Measurements from ENCODE around the gene KCNA2. TPM values are rescaled to one million over a fixed set of nuclear protein-coding genes. Genes with fewer than 3 reads are reported as not detected.

KCNA2 gene
- total RNA-seq, 2 donors from 2014 or later, result 0.76 TPM; not detected in 1

GRCh38 chr1:110612060-110612745, 6.0 kb upstream of the KCNA2 start:
- H3K27ac Mint-ChIP-seq, result no peak overlapping the region
- H3K9me3 Mint-ChIP-seq, result no peaks in the 10 kb centered on the region
- ATAC-seq (no peak), DNase-seq (ENCODE audit: low spot score in 2 of 2) (no peak)
- H3K36me3 Mint-ChIP-seq, result no peaks in the 10 kb centered on the region

- Mint-ChIP-seq H3K36me3 (no peaks in the 10 kb centered on the region), H3K9me3 (no peaks in the 10 kb centered on the region), H3K27ac (no peak overlapping the region)
- ATAC-seq, result no peak
- DNase-seq (ENCODE audit: low spot score in 2 of 2), result no peak
Observed at GRCh38 chr1:110610696-110611286, 4.6 kb upstream of the KCNA2 start.

GRCh38 chr1:110610084-110610483, 3.9 kb upstream of the KCNA2 start:
- DNase-seq (ENCODE audit: low spot score in 2 of 2), result no peak

GRCh38 chr1:110608247-110608646, 2.1 kb upstream of the KCNA2 start:
- H3K27ac Mint-ChIP-seq, result no peak overlapping the region
- no peak for ATAC-seq
- H3K36me3 Mint-ChIP-seq, result no peaks in the 10 kb centered on the region
- DNase-seq (ENCODE audit: low spot score in 2 of 2), result no peak
- H3K9me3 Mint-ChIP-seq, result no peaks in the 10 kb centered on the region

More at GRCh38 chr1:110610084-110610483, 3.9 kb upstream of the KCNA2 start:
- no peaks in the 10 kb centered on the region for H3K36me3 Mint-ChIP-seq
- H3K27ac Mint-ChIP-seq, result no peak overlapping the region
- no peaks in the 10 kb centered on the region for H3K9me3 Mint-ChIP-seq
- peak; percentile 48 to 81 for ATAC-seq

GRCh38 chr1:110607536-110608230, 1.5 kb upstream of the KCNA2 start:
- ATAC-seq (no peak), DNase-seq (ENCODE audit: low spot score in 2 of 2) (no peak)
- H3K9me3 Mint-ChIP-seq, result no peaks in the 10 kb centered on the region
- no peaks in the 10 kb centered on the region for H3K36me3 Mint-ChIP-seq
- H3K27ac Mint-ChIP-seq, result no peak overlapping the region

GRCh38 chr1:110606657-110607535, 738 bp upstream of the KCNA2 start:
- Mint-ChIP-seq H3K9me3 (no peaks in the 10 kb centered on the region), H3K27ac (no peak overlapping the region), H3K36me3 (no peaks in the 10 kb centered on the region)
- DNase-seq (ENCODE audit: low spot score in 2 of 2) (peak in 1 of 2 donors; percentile 46), ATAC-seq (peak; percentile 40 to 55)

GRCh38 chr1:110605446-110605845, 712 bp downstream of the KCNA2 start:
- no peak for DNase-seq (ENCODE audit: low spot score in 2 of 2)
- Mint-ChIP-seq H3K9me3 (no peaks in the 10 kb centered on the region), H3K27ac (no peak overlapping the region), H3K36me3 (no peaks in the 10 kb centered on the region)
- no peak for ATAC-seq

- ATAC-seq, result no peak
- Mint-ChIP-seq H3K27ac (no peak overlapping the region), H3K9me3 (no peaks in the 10 kb centered on the region), H3K36me3 (no peaks in the 10 kb centered on the region)
- DNase-seq (ENCODE audit: low spot score in 2 of 2), result no peak
Observed at GRCh38 chr1:110604586-110605148, 1.5 kb downstream of the KCNA2 start.

GRCh38 chr1:110603058-110603457, 3.1 kb downstream of the KCNA2 start:
- DNase-seq (ENCODE audit: low spot score in 2 of 2) (no peak), ATAC-seq (no peak)
- H3K9me3 Mint-ChIP-seq, result no peaks in the 10 kb centered on the region
- no peak overlapping the region for H3K27ac Mint-ChIP-seq
- H3K36me3 Mint-ChIP-seq, result no peaks in the 10 kb centered on the region

- no peak for DNase-seq (ENCODE audit: low spot score in 2 of 2)
- H3K36me3 Mint-ChIP-seq, result no peaks in the 10 kb centered on the region
- H3K27ac Mint-ChIP-seq, result no peak overlapping the region
- ATAC-seq, result no peak
- no peaks in the 10 kb centered on the region for H3K9me3 Mint-ChIP-seq
Observed at GRCh38 chr1:110602466-110602865, 3.7 kb downstream of the KCNA2 start.

- no peak for ATAC-seq
- H3K9me3 Mint-ChIP-seq, result no peaks in the 10 kb centered on the region
Observed at GRCh38 chr1:110601332-110601731, 4.8 kb downstream of the KCNA2 start.

GRCh38 chr1:110600716-110601115, 5.4 kb downstream of the KCNA2 start:
- no peak for ATAC-seq
- DNase-seq (ENCODE audit: low spot score in 2 of 2), result peak in 1 of 2 donors; percentile 21
- H3K36me3 Mint-ChIP-seq, result no peaks in the 10 kb centered on the region
- no peaks in the 10 kb centered on the region for H3K9me3 Mint-ChIP-seq
- no peak overlapping the region for H3K27ac Mint-ChIP-seq

More at GRCh38 chr1:110601332-110601731, 4.8 kb downstream of the KCNA2 start:
- Mint-ChIP-seq H3K27ac (no peak overlapping the region), H3K36me3 (no peaks in the 10 kb centered on the region)
- no peak for DNase-seq (ENCODE audit: low spot score in 2 of 2)

GRCh38 chr1:110597966-110598365, 8.2 kb downstream of the KCNA2 start:
- ATAC-seq (no peak), DNase-seq (ENCODE audit: low spot score in 2 of 2) (peak in 1 of 2 donors; percentile 33)
- Mint-ChIP-seq H3K36me3 (no peaks in the 10 kb centered on the region), H3K9me3 (no peaks in the 10 kb centered on the region), H3K27ac (no peak overlapping the region)

- H3K36me3 Mint-ChIP-seq, result no peaks in the 10 kb centered on the region
- no peak for DNase-seq (ENCODE audit: low spot score in 2 of 2)
- no peaks in the 10 kb centered on the region for H3K9me3 Mint-ChIP-seq
- no peak overlapping the region for H3K27ac Mint-ChIP-seq
- ATAC-seq, result no peak
Observed at GRCh38 chr1:110596312-110596711, 9.8 kb downstream of the KCNA2 start.

- ATAC-seq (no peak), DNase-seq (ENCODE audit: low spot score in 2 of 2) (no peak)
- no peaks in the 10 kb centered on the region for H3K9me3 Mint-ChIP-seq
- no peaks in the 10 kb centered on the region for H3K36me3 Mint-ChIP-seq
- H3K27ac Mint-ChIP-seq, result no peak overlapping the region
Observed at GRCh38 chr1:110595353-110595710, 10.8 kb downstream of the KCNA2 start.

- no peaks in the 10 kb centered on the region for H3K9me3 Mint-ChIP-seq
- H3K27ac Mint-ChIP-seq, result no peak overlapping the region
- H3K36me3 Mint-ChIP-seq, result no peaks in the 10 kb centered on the region
- ATAC-seq (no peak), DNase-seq (ENCODE audit: low spot score in 2 of 2) (peak in 1 of 2 donors; percentile 14)
Observed at GRCh38 chr1:110594456-110595352, 11.5 kb downstream of the KCNA2 start.
